ENCODE results near the gene NUCKS1.

NUCKS1 gene

DNA sequence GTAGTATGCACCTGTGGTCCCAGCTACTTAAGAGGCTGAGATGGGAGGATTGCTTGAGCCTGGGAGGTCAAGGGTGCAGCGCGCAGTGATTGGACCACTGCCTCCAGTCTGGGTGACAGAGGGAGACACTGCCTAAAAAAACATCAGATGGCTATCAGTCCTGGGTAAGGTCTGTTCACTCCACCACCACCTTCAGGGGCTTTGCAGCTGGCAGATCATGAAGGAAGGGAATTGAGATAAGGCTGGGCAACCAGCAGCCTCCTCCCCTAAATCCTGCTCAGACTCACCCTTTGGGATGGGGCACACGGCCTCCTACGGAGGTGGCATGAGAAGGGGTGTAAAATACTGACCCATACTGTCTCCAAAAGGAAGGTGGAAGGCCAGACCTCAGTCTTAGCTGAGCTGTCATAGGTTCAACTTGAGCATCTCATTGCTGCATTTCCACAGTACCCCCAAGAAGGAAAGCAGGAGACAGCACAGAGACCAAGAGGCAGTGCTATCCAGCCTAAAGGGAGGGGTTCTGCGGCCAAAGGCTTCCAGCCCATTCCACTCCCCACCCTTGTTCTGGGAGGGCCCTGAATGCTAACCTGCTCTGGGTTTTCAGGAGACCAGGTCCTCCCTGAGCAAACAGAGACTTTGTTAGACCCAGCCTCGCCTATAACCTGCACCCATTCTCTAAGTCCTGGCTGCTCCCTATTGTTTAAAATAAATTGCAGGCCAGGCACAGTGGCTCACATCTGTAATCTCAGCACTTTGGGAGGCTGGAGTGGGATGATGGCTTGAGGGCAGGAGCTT, 83.4 kb downstream of the NUCKS1 start:
- no peak for DNase-seq

GRCh38 chr1:205665201-205666045, 84.6 kb downstream of the NUCKS1 start:
- DNase-seq, result no peak

GRCh38 chr1:205664399-205665017, 85.5 kb downstream of the NUCKS1 start:
- no peak for DNase-seq

DNA sequence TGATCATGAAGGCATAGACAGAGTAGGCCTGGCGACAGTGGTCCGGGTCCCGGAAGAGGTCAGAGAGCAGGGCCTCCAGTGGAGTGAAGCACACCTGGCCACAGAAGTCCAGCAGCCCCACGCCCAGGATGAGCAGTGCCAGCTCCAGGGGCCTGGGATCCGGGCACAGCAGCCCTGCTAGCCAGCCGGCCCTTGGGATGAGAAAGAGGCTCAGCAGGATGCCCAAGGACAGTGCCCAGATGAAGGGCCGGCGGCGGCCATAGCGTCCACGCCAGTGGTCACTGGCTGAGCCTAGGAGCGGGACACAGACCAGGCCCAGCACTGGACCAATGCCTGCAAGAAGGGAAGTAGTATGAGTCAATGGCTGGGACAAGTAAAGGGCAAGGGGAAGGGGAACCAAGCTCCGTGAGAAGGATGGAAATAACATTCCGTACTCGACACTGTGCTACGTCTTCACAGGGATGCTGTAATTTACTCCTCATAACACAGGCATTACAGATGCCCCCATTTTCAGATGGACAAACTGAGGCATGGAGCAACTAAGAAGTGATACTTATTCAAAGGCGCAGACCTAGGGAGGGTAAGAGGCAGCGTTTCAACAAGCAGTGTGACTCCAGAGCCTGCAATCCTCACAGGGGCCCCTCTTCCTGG, 86.6 kb downstream of the NUCKS1 start:
- DNase-seq, result no peak

All from activated CD4-positive, alpha-beta T cell treated with anti-CD3 and anti-CD28 coated beads, Interleukin-2, amount 50 U/mL, for 1 hour (primary cell).